Lower leg skin (tissue), 4 donors: ENCODE measurements around the gene MYF5. TPM values are rescaled to one million over a fixed set of nuclear protein-coding genes. Genes with fewer than 3 reads are reported as not detected.
"Not testable (repeated sequence)": the region's sequence is repeated elsewhere in the genome, so short reads cannot be mapped to it uniquely, and the experiment has no call there.

ENCODE experiments used
- DNase-seq, 2 donors: peaks; one replicate each; pipeline ENCODE4 v3.0.0-alpha.2; 2019; ENCODE audit warnings: low spot score in 2 of 2
- H3K4me3 ChIP-seq: fragments of 200-600 bp; sonication (generic); 2 replicates; pipeline ENCODE4 v1.5.1; 2017; ENCODE audit warnings: mild to moderate bottlenecking, low read depth; ENCODE audit not compliant: poor library complexity, severe bottlenecking
- CTCF ChIP-seq, 3 donors: fragments of 450-650 bp; IDR thresholded peaks; one replicate each; pipeline ENCODE4 v1.5.1; 2016; ENCODE audit warnings: antibody characterized with exemption in 3 of 3, mild to moderate bottlenecking in 3 of 3, moderate library complexity in 2 of 3
- POLR2A ChIP-seq, 2 donors: fragments of 450-650 bp; IDR thresholded peaks; one replicate each; pipeline ENCODE4 v1.6.1; 2016 to 2017; ENCODE audit warnings: antibody characterized with exemption in 2 of 2, mild to moderate bottlenecking in 1 of 2, moderate library complexity in 1 of 2
- WGBS, 2 donors: methylation state at CpG; one replicate each; pipeline ENCODE4 v1.1.5; 2018; 5-methylcytosine and 5-hydroxymethylcytosine counted together
- intact Hi-C: fragments of 100-400 bp; cut with DNase I; formaldehyde crosslinking; loops from one replicate; pipeline ENCODE4 v1.15.0; 2023; ENCODE audit warnings: low total_unique reads
- total RNA-seq, 4 donors: library from RNA; depleted of rRNA; stranded (reverse); fragments of >200 nt; gene quantifications; one replicate each; pipeline ENCODE4 v1.1.0, GENCODE V29; 2016

Gene MYF5
- total RNA-seq: not detected

DNA sequence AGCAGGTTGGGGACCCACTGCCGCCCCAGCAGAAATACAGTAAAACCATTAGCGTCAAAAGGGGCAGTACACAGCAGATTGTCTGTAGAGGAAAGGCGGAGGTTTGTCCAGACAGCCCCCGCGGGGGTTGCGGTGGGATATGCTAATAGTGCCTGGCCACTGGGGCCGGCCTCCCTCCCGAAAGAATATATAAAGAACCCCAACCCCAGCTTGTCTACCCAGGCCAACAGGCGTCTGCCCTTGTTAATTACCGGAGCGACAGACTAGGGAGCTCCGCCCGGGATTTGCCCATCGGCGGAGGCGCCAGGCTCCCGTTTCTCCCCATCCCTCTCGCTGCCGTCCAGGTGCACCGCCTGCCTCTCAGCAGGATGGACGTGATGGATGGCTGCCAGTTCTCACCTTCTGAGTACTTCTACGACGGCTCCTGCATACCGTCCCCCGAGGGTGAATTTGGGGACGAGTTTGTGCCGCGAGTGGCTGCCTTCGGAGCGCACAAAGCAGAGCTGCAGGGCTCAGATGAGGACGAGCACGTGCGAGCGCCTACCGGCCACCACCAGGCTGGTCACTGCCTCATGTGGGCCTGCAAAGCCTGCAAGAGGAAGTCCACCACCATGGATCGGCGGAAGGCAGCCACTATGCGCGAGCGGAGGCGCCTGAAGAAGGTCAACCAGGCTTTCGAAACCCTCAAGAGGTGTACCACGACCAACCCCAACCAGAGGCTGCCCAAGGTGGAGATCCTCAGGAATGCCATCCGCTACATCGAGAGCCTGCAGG lies at the start of gene MYF5:
MYF5 (plus strand) TSS at position 217 of the 774 bp plus-strand sequence; CDS start at position 369, 152 bp downstream.
- H3K4me3 ChIP-seq: no peak within 1 kb of the TSS
- intact Hi-C loops: no loop called here
- TF ChIP-seq CTCF (IDR thresholded peaks at IDR 0.05): no peak
- 39 to 65% methylated on average over 25 to 35 of the region's 45 CpGs for WGBS, 2 donors
- DNase-seq: no peak

- no peak for DNase-seq
- intact Hi-C loops: no loop called here
- TF ChIP-seq CTCF (IDR thresholded peaks at IDR 0.05) (no peak), POLR2A (IDR thresholded peaks at IDR 0.05) (no peak)
- no peak overlapping the region for H3K4me3 ChIP-seq
- WGBS, 2 donors: 69 to 75% methylated on average over 5 of the region's 5 CpGs
Measured at GRCh38 chr12:80670214-80670613, 46.5 kb upstream of the MYF5 start.

DNA sequence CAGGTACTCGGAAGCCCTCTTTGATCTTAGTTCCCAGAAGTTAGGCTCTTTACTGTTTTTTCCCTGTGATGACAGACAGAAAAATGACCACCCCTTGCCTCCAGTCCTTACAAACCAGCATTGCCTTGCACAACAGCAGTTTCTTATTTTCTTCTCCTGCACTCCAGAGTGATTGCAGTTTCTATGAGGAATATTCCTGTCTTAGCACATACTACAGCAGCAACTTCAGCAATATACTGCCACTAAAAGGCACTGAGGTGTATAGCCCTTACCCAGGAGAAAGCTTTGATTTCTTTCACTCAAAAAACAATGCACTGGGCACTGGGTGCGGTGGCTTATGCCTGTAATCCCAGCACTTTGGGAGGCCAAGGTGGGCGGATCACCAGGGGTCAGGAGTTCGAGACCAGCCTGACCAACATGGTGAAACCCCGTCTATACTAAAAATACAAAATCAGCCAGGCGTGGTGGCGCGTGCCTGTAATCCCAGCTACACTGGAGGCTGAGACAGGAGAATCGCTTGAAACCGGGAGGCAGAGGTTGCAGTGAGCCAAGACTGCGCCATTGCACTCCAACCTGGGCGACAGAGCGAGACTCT lies 40.6 kb upstream of the MYF5 start:
- H3K4me3 ChIP-seq, intact Hi-C loops, DNase-seq: not testable (repeated sequence)
- 87 to 89% methylated on average over 13 of the region's 13 CpGs for WGBS, 2 donors

- TF ChIP-seq CTCF (IDR thresholded peaks at IDR 0.05): no peak
- no peak for TF ChIP-seq POLR2A (IDR thresholded peaks at IDR 0.05)
- intact Hi-C loops: no loop called here
- no peak overlapping the region for H3K4me3 ChIP-seq
- no peak for DNase-seq
- WGBS, 2 donors: 46 to 50% methylated on average over 1 of the region's 1 CpG
Measured at GRCh38 chr12:80676856-80677255, 39.9 kb upstream of the MYF5 start.

GRCh38 chr12:80677994-80678393 lies 38.7 kb upstream of the MYF5 start:
- WGBS, 2 donors: 90 to 93% methylated on average over 1 of the region's 1 CpG

More at GRCh38 chr12:80677994-80678393, 38.7 kb upstream of the MYF5 start:
- no peak for TF ChIP-seq CTCF (IDR thresholded peaks at IDR 0.05)
- TF ChIP-seq POLR2A (IDR thresholded peaks at IDR 0.05): no peak
- no peak for DNase-seq
- no peak overlapping the region for H3K4me3 ChIP-seq
- intact Hi-C loops: no loop called here
